PC-3 (cell line): ENCODE results near the gene COL15A1. TPM values are rescaled to one million over a fixed set of nuclear protein-coding genes. Genes with fewer than 3 reads are reported as not detected.

Source experiments
- ATAC-seq: fragments of 200-7000 bp; cut with Tn5 transposase; 2 replicates; pipeline ENCODE4 v1.9.1; 2020; ENCODE audit warnings: mild to moderate bottlenecking, moderate library complexity
- BruUV-seq: library from RNA; stranded (reverse); fragments of 400-500 nt; replicated peaks from 2 replicates; lab custom pipeline; 2021; lab: Mats Ljungman, UMichigan
- CTCF ChIA-PET: fragments of 300-600 bp; sonication (Branson Sonifier 250); formaldehyde crosslinking; loops from one replicate; lab custom pipeline; 2022; ENCODE audit warnings: antibody characterized with exemption; lab: Charles Lee
- POLR2A ChIA-PET: fragments of 300-600 bp; sonication (Branson Sonifier 250); formaldehyde crosslinking; loops from one replicate; lab custom pipeline; 2022; ENCODE audit warnings: antibody characterized with exemption; ENCODE audit not compliant: unreplicated experiment; lab: Charles Lee
- DNase-seq: peaks from one replicate; pipeline ENCODE4 v3.0.0-alpha.2; 2015
- H2AFZ ChIP-seq: fragments of 300-600 bp; sonication (generic); 2 replicates; pipeline ENCODE4 v1.6.0; 2016; ENCODE audit warnings: antibody characterized with exemption, low read length
- H3F3A ChIP-seq: fragments of 300-600 bp; sonication (generic); one replicate; pipeline ENCODE4 v1.6.0; 2017; ENCODE audit warnings: antibody characterized with exemption, low read length, control low read depth, mild to moderate bottlenecking; ENCODE audit not compliant: unreplicated experiment
- H3K27ac ChIP-seq: fragments of 300-600 bp; sonication (generic); 2 replicates; pipeline ENCODE4 v1.5.1; 2016; ENCODE audit warnings: mild to moderate bottlenecking, low read length
- H3K27me3 ChIP-seq: fragments of 300-600 bp; sonication (generic); 2 replicates; pipeline ENCODE4 v1.6.1; 2016; ENCODE audit warnings: low read length, mixed read lengths
- H3K36me3 ChIP-seq: fragments of 300-600 bp; sonication (generic); 2 replicates; pipeline ENCODE4 v1.6.1; 2016; ENCODE audit warnings: low read depth, mixed run types, low read length, mixed read lengths
- H3K4me1 ChIP-seq: fragments of 300-600 bp; sonication (generic); 2 replicates; pipeline ENCODE4 v1.5.1; 2016; ENCODE audit warnings: low read length; ENCODE audit not compliant: insufficient read depth
- H3K4me2 ChIP-seq: fragments of 300-600 bp; sonication (generic); 2 replicates; pipeline ENCODE4 v1.6.0; 2016; ENCODE audit warnings: low read length
- H3K4me3 ChIP-seq: fragments of 300-600 bp; sonication (generic); 2 replicates; pipeline ENCODE4 v1.5.1; 2016; ENCODE audit warnings: mild to moderate bottlenecking, low read length, mixed read lengths
- H3K79me2 ChIP-seq: fragments of 300-600 bp; sonication (generic); 2 replicates; pipeline ENCODE4 v1.6.1; 2017; ENCODE audit warnings: low read length, mixed read lengths
- H3K9ac ChIP-seq: fragments of 300-600 bp; sonication (generic); 2 replicates; pipeline ENCODE4 v1.6.0; 2016; ENCODE audit warnings: mild to moderate bottlenecking, low read length
- H3K9me2 ChIP-seq: fragments of 300-600 bp; sonication (generic); replicated peaks from 2 replicates; pipeline ENCODE4 v1.6.1; 2016; ENCODE audit warnings: mixed run types, low read length, mixed read lengths
- H3K9me3 ChIP-seq: fragments of 300-600 bp; sonication (generic); 2 replicates; pipeline ENCODE4 v1.6.1; 2016; ENCODE audit warnings: low read length, mixed read lengths
- H4K20me1 ChIP-seq: fragments of 300-600 bp; sonication (generic); 2 replicates; pipeline ENCODE4 v1.6.1; 2016; ENCODE audit warnings: low read length, mixed read lengths
- CTCF ChIP-seq: fragments of 300-600 bp; sonication (generic); conservative IDR thresholded peaks from 2 replicates; pipeline ENCODE4 v1.5.1; 2017; ENCODE audit warnings: antibody characterized with exemption, low read depth, mild to moderate bottlenecking, low read length
- EZH2 ChIP-seq: fragments of 300-600 bp; sonication (generic); IDR thresholded peaks from one replicate; pipeline ENCODE4 v1.6.1; 2017; ENCODE audit warnings: antibody characterized with exemption, mild to moderate bottlenecking, low read length; ENCODE audit not compliant: unreplicated experiment
- EZH2phosphoT487 ChIP-seq: fragments of 300-600 bp; sonication (generic); IDR thresholded peaks from 2 replicates; pipeline ENCODE4 v1.6.1; 2018; ENCODE audit warnings: mild to moderate bottlenecking, antibody characterized with exemption, low read length, borderline replicate concordance
- intact Hi-C: fragments of 100-400 bp; cut with micrococcal nuclease; formaldehyde crosslinking; loops from 2 replicates; pipeline ENCODE4 v1.9.0; 2023
- total RNA-seq: library from RNA; depleted of rRNA; stranded (reverse); fragments of >200 nt; gene quantifications from 2 replicates; pipeline ENCODE4 v1.2.3, GENCODE V29; 2014

COL15A1 gene
- total RNA-seq, 1 experiment from 2014 or later = 0.04 TPM

GRCh38 chr9:98921732-98922131, 22.0 kb upstream of the COL15A1 start:
- Histone ChIP-seq H2AFZ (no peak overlapping the region), H3F3A (no peaks in the 10 kb centered on the region), H3K4me3 (no peak overlapping the region), H3K36me3 (no peaks in the 10 kb centered on the region), H3K79me2 (no peaks in the 10 kb centered on the region), H3K4me1 (no peaks in the 10 kb centered on the region), H4K20me1 (no peaks in the 10 kb centered on the region), H3K9me3 (no peaks in the 10 kb centered on the region), H3K4me2 (no peak overlapping the region), H3K27me3 (no peaks in the 10 kb centered on the region), H3K9me2 (no peaks in the 10 kb centered on the region), H3K9ac (no peak overlapping the region), H3K27ac (no peak overlapping the region)
- TF ChIP-seq CTCF (no peak), EZH2 (no peak), EZH2phosphoT487 (no peak)
- intact Hi-C loops = no loop called here
- ChIA-PET CTCF (no interaction called here), POLR2A (no interaction called here)
- DNase-seq = no peak
- ATAC-seq = no peak
- no TSS peak for BruUV-seq

DNA sequence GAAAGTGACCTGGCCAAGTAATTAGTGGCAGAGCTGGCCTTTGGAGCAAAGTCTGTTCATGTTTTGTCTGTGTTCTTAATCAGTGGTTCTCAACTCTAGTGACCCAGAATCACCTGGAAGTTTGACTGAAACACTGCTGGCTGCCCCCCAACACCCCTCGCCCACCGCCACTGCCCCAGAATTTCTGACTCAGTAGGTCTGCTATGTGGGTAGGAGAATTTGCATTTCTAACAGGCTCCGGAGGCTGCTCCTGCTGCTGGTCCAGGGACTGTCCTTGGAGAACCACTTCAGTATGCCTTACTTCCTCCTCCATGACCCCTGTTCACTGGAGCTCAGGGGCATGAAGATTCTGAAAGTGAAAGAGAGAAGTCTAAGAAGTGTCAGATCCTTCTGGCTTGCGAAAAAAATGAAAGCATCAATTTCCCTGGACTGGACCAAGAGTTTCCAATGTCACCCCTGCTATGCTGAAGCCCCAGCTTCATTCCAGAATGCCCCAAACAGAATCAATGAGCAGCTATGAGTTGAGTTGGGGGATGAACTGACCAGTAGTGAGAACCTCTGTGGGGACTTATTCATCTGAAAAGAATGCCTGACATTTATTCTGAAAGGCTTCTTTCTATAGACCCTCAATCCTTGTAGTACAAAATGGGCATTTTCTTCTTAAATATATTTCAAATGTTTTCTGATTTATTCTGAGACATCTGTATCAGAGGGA, 20.8 kb upstream of the COL15A1 start:
- no peaks in the 10 kb centered on the region for H4K20me1 ChIP-seq
- TF ChIP-seq EZH2 (no peak), CTCF (no peak), EZH2phosphoT487 (no peak)
- DNase-seq (no peak), ATAC-seq (no peak)
- no peaks in the 10 kb centered on the region for H3K4me1 ChIP-seq
- H3K36me3 ChIP-seq = no peaks in the 10 kb centered on the region
- no peak overlapping the region for H3K27ac ChIP-seq
- no peak overlapping the region for H3K9ac ChIP-seq
- H3K27me3 ChIP-seq = no peaks in the 10 kb centered on the region
- no peak overlapping the region for H2AFZ ChIP-seq
- CTCF ChIA-PET = no interaction called here
- H3F3A ChIP-seq = no peaks in the 10 kb centered on the region
- POLR2A ChIA-PET = no interaction called here
- H3K9me3 ChIP-seq = no peaks in the 10 kb centered on the region
- no peak overlapping the region for H3K4me3 ChIP-seq
- no peaks in the 10 kb centered on the region for H3K9me2 ChIP-seq
- no peak overlapping the region for H3K4me2 ChIP-seq
- no peaks in the 10 kb centered on the region for H3K79me2 ChIP-seq
- no TSS peak for BruUV-seq
- intact Hi-C loops = no loop called here

GRCh38 chr9:98923451-98924123, 20.1 kb upstream of the COL15A1 start:
- H3K27ac ChIP-seq = no peak overlapping the region
- H3K27me3 ChIP-seq = no peaks in the 10 kb centered on the region
- H3K9ac ChIP-seq = no peak overlapping the region
- no peaks in the 10 kb centered on the region for H3K4me1 ChIP-seq
- no peak overlapping the region for H3K4me3 ChIP-seq
- no peak overlapping the region for H2AFZ ChIP-seq
- no peak for ATAC-seq
- H3F3A ChIP-seq = no peaks in the 10 kb centered on the region
- no peak for DNase-seq
- no TSS peak for BruUV-seq
- H3K36me3 ChIP-seq = no peaks in the 10 kb centered on the region
- no peak overlapping the region for H3K4me2 ChIP-seq
- no peaks in the 10 kb centered on the region for H4K20me1 ChIP-seq
- no peaks in the 10 kb centered on the region for H3K9me2 ChIP-seq
- intact Hi-C loops = no loop called here
- TF ChIP-seq EZH2 (no peak), EZH2phosphoT487 (no peak), CTCF (no peak)
- POLR2A ChIA-PET = no interaction called here
- H3K9me3 ChIP-seq = no peaks in the 10 kb centered on the region
- H3K79me2 ChIP-seq = no peaks in the 10 kb centered on the region
- CTCF ChIA-PET = no interaction called here
